Esophagus (tissue), 2 donors: ENCODE measurements around the gene MDFI. TPM values are rescaled to one million over a fixed set of nuclear protein-coding genes. Genes with fewer than 3 reads are reported as not detected.

ENCODE experiments used
- H3K27ac ChIP-seq, 2 donors: one replicate each; pipeline ENCODE4 v1.5.1; 2013; ENCODE audit warnings: low read depth in 2 of 2, mild to moderate bottlenecking in 2 of 2, inconsistent platforms in 1 of 2, low read length in 1 of 2, moderate library complexity in 1 of 2
- H3K27me3 ChIP-seq, 2 donors: one replicate each; pipeline ENCODE4 v1.6.1; 2013; ENCODE audit warnings: low read length in 2 of 2, control low read depth in 1 of 2, mild to moderate bottlenecking in 1 of 2; ENCODE audit not compliant: insufficient read depth in 2 of 2, control insufficient read depth in 1 of 2
- H3K36me3 ChIP-seq, 2 donors: one replicate each; pipeline ENCODE4 v1.6.1; 2013; ENCODE audit warnings: low read length in 1 of 2; ENCODE audit not compliant: control insufficient read depth in 2 of 2, insufficient read depth in 2 of 2
- H3K4me1 ChIP-seq, 2 donors: one replicate each; pipeline ENCODE4 v1.6.1; 2013; ENCODE audit warnings: low read length in 1 of 2; ENCODE audit not compliant: control insufficient read depth in 2 of 2, insufficient read depth in 2 of 2
- H3K4me3 ChIP-seq, 2 donors: one replicate each; pipeline ENCODE4 v1.5.1; 2013; ENCODE audit warnings: low read length in 2 of 2, mild to moderate bottlenecking in 2 of 2, low read depth in 1 of 2, moderate library complexity in 1 of 2
- H3K9me3 ChIP-seq, 2 donors: one replicate each; pipeline ENCODE4 v1.6.1; 2013; ENCODE audit warnings: mild to moderate bottlenecking in 2 of 2, low read depth in 1 of 2, low read length in 1 of 2, moderate library complexity in 1 of 2; ENCODE audit not compliant: control insufficient read depth in 2 of 2, insufficient read depth in 1 of 2
- WGBS, 2 donors: extraction: QIAGEN DNeasy Blood & Tissue Kit; methylation state at CpG; one replicate each; pipeline ENCODE4 v1.1.7; 2013; 5-methylcytosine and 5-hydroxymethylcytosine counted together
- polyA plus RNA-seq, 2 donors: library from polyadenylated mRNA; stranded (reverse); fragments of 200-250 nt; gene quantifications; one replicate each; pipeline ENCODE4 v1.2.3, GENCODE V29; 2013
- donor health status: healthy with polysubstance abuse.
- donor health status: Bipolar disorder and iron deficiency.

Gene MDFI
- polyA plus RNA-seq, 2 donors: 57.2 to 70.3 TPM

GRCh38 chr6:41697861-41698781, 59.9 kb downstream of the MDFI start:
- 64 to 76% methylated on average over 15 of the region's 15 CpGs for WGBS, 2 donors
- peaks cover 0 to 2% of the 10 kb centered on the region in 2 donors for H3K36me3 ChIP-seq
- H3K9me3 ChIP-seq: no peaks in the 10 kb centered on the region
- H3K4me1 ChIP-seq: peaks cover 0 to 16% of the 10 kb centered on the region in 2 donors
- no peaks in the 10 kb centered on the region for H3K27me3 ChIP-seq
- H3K27ac ChIP-seq: no peak overlapping the region
- no peak overlapping the region for H3K4me3 ChIP-seq

GRCh38 chr6:41699063-41699462, 60.8 kb downstream of the MDFI start:
- H3K4me1 ChIP-seq: peaks cover 0 to 12% of the 10 kb centered on the region in 2 donors
- no peak overlapping the region for H3K27ac ChIP-seq
- peaks cover 0 to 2% of the 10 kb centered on the region in 2 donors for H3K36me3 ChIP-seq
- no peaks in the 10 kb centered on the region for H3K9me3 ChIP-seq
- no peaks in the 10 kb centered on the region for H3K27me3 ChIP-seq
- 86 to 90% methylated on average over 2 of the region's 2 CpGs for WGBS, 2 donors
- H3K4me3 ChIP-seq: no peak overlapping the region

GRCh38 chr6:41700463-41701347, 62.4 kb downstream of the MDFI start:
- Histone ChIP-seq H3K27ac (no peak overlapping the region), H3K27me3 (no peaks in the 10 kb centered on the region), H3K9me3 (no peaks in the 10 kb centered on the region), H3K4me3 (no peak overlapping the region), H3K4me1 (peaks cover under 1 to 7% of the 10 kb centered on the region in 2 donors), H3K36me3 (peaks cover 0 to 2% of the 10 kb centered on the region in 2 donors)
- 84 to 88% methylated on average over 20 of the region's 20 CpGs for WGBS, 2 donors

- H3K36me3 ChIP-seq: peaks cover 0 to 2% of the 10 kb centered on the region in 2 donors
- no peak overlapping the region for H3K27ac ChIP-seq
- H3K9me3 ChIP-seq: no peaks in the 10 kb centered on the region
- no peaks in the 10 kb centered on the region for H3K27me3 ChIP-seq
- WGBS, 2 donors: 96% methylated on average over 10 of the region's 10 CpGs
- H3K4me1 ChIP-seq: peaks cover 15 to 20% of the 10 kb centered on the region in 2 donors
- H3K4me3 ChIP-seq: no peak overlapping the region
Observed at GRCh38 chr6:41702089-41702745, 63.9 kb downstream of the MDFI start.

GRCh38 chr6:41702771-41703494, 64.7 kb downstream of the MDFI start:
- Histone ChIP-seq H3K4me3 (no peak overlapping the region), H3K4me1 (peaks cover 18 to 27% of the 10 kb centered on the region in 2 donors), H3K9me3 (no peaks in the 10 kb centered on the region), H3K27ac (no peak overlapping the region), H3K27me3 (no peaks in the 10 kb centered on the region), H3K36me3 (peaks cover 0 to 2% of the 10 kb centered on the region in 2 donors)
- WGBS, 2 donors: 85 to 88% methylated on average over 14 of the region's 14 CpGs

Other genes with a start within 250 kb of the MDFI start
- gene FOXP4, start 92.1 kb upstream of the MDFI start, polyA plus RNA-seq: 1 to 10 TPM; 6.6 to 8.4 TPM
- 10 to 100 TPM in 1 of 2 donors, 1 to 10 TPM in 1; 8.9 to 15.0 TPM for gene TFEB, start 97.1 kb downstream of the MDFI start, polyA plus RNA-seq
- gene PGC, start 108.9 kb downstream of the MDFI start, polyA plus RNA-seq: 10 to 100 TPM in 1 of 2 donors, 1 to 10 TPM in 1; 1.6 to 13.4 TPM
- 1 to 10 TPM; 1.6 to 3.3 TPM for gene FRS3, start 141.4 kb downstream of the MDFI start, polyA plus RNA-seq
- gene PRICKLE4, start 142.3 kb downstream of the MDFI start, polyA plus RNA-seq: 1 to 10 TPM; 7.3 to 8.9 TPM
- 100 to 1,000 TPM; 179 to 226 TPM for gene TOMM6, start 149.2 kb downstream of the MDFI start, polyA plus RNA-seq